Tongue (tissue), 2 donors: Measurements from ENCODE around the gene RAB3A. TPM values are rescaled to one million over a fixed set of nuclear protein-coding genes. Genes with fewer than 3 reads are reported as not detected.
A peak's percentile ranks its signal among the peaks of the same experiment; 100 is the strongest.

ENCODE experiments used
- DNase-seq: peaks from one replicate; pipeline ENCODE4 v3.0.0-alpha.2; 2015
- total RNA-seq: library from RNA; depleted of rRNA; stranded (reverse); fragments of >200 nt; gene quantifications from one replicate; pipeline ENCODE4 v1.2.3, GENCODE V29; 2014

The RAB3A gene
- total RNA-seq, 1 donor from 2014 or later = 2.1 TPM

DNA sequence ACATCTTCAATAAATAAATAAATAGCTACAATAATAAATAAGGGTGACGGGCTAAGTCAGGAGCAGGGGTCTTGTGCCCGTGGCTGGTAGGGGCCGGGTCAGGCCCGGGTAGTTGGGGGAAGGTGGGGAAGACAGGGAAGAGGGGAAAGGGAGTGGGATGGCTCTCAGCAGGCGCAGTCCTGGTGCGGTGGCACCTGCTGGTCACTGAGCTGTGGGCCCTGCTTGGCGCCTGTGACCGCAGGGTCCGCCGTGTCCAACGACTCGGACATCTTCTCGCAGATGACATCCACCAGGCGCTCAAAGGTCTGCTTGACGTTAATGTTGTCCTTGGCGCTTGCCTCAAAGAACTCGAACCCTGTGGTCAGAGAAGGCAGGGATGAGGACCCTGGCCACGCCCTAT lies 6.5 kb downstream of the RAB3A start:
- no peak for DNase-seq

DNA sequence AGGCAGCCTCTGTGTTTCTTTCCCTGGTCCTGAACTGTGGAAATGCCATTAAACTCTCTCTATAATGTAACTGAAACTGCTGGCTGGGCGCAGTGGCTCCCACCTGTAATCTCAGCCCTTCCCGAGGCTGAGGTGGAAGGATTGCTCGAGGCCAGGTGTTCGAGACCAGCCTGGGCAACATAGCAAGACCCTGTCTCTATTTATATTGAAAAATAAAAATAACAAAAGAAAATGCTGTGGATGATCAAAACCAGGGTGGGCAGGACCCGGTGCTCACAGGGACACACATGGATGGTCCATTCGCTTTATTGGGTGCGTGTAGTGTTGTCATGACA lies 7.4 kb downstream of the RAB3A start:
- no peak for DNase-seq

DNA sequence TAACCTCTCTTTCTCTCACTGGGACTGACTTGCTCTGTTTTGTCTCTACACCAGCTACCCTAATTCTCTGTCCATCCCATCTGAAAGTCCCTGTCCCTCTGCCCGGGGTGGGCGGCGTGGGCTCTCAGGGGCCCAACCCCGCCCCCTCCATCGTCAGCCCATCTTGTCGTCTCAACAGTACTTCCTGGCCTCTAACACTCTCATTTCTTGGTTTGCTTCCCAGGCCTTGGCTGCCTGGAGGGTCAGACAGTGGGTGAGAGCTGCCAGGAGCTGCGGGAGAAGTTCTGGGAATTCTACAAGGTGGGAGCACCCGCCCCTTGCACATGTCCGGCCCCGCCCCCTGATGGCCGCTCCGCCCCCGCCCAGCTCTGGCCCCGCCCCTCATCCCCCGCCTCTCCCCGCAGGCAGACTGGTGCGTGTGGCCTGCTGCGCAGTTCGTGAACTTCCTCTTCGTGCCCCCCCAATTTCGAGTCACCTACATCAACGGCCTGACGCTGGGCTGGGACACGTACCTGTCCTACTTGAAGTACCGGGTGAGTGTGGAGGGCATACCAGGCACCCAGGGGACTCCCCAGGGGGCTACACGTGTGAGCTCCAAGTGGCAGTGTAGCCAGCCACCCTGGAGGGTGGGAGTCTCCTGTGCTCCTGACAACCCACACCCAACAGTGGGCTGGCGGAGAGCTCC lies 9.1 kb downstream of the RAB3A start:
- no peak for DNase-seq

DNA sequence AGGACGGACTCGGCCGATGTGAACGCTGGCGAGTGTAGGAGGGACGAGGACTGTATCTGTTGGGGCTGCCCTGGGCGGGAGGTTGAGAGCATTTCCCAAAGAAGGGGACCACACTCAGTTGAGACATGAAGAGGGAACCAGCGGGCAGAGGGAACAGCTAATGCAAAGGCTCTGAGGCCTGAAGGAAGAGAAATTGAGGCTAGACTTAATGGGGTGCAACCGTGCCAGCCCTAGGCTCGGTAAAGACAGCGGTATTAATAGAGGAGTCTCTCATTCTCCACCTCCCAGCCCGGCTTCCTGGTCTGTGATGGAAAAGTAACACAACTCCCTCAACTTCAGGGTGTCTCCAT lies 9.7 kb downstream of the RAB3A start:
- no peak for DNase-seq

DNA sequence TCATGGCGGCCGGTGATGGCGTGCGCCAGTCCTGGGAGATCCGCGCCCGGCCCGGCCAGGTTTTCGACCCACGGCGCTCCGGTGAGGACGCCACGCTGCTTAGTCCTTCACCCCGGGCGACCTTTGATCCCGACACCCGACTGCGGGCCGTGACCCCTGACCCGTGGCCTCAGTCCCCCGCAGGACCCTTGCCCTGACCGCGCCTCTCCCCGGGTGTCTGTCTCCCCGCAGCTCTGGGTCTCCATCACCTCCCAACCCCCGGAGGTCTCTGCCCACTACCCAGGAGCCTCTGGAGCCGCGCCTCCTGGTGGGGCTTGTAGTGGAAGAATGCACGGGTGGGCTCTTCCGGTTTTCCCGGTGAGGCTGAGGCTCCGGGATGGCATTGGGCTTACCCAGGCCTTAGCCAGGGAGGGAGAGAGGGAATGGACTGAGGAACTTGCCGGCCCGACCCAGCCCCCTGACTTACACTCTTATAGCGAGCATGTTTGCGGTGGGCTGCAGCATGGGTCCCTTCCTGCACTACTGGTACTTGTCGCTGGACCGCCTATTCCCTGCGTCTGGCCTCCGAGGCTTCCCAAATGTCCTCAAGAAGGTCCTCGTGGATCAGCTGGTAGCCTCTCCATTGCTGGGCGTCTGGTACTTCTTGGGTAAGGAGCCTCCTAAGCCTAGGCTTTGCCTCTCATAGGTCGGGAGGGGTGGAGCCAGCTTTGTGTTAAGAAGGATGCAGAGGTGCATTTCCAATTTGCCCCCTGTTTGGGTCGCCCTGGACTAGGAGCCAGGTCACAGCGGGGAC lies 10.3 kb downstream of the RAB3A start:
- DNase-seq = peak; percentile 21

DNA sequence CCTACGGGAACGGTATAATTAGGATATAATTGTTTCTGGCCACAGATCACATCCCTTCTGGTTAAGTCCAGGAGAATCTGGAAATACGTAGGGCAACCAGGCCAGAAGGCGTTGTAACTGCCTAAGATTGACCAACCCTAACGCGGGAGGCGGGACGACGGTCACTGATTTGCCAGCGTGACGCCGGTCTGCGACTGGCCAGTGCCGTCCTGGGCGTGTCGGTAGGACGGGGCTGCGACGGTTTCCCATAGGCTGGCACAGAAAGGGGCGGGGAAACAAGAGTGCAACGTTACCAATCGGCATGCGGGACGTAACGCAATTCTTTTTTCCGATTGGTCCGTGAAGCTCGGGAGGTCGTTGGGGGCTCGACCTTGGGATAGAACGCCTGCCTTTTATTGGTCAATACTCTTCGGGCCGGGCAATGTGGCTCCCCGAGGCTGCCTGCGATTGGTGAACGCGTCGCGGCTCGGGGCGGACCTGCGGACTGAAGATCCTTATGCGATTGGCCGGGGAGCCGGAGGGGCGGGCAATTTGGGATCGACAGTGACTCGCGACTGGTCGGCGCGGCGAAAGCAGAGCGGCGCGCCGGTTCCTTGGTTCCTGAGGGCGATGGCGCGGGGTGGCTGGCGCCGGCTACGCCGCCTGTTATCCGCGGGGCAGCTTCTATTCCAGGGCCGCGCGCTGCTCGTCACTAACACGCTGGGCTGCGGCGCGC lies 11.0 kb downstream of the RAB3A start, which contains the start of gene MPV17L2:
Gene MPV17L2, plus strand, starts transcription at position 546 of the 715 bp plus-strand sequence. Its CDS starts 64 bp downstream, at position 610.
- peak; percentile 100 for DNase-seq

DNA sequence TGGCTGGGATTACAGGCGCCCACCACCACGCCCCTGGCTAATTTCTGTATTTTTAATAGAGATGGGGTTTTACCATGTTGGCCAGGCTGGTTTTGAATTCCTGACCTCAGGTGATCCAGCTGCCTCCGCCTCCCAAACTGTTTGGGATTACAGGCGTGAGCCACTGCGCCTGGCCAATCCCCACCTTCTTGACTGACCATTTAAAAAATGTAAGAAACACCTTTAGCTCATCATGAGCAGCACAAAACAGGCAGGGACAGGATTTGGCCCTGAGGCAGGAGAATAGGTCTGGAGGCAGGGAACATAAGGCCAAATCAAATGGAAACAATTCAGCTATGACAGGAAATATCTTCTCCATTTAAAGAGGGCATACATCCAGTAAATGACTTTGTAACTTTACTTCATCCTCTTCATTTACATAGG lies 12.2 kb downstream of the RAB3A start:
- DNase-seq = no peak

DNA sequence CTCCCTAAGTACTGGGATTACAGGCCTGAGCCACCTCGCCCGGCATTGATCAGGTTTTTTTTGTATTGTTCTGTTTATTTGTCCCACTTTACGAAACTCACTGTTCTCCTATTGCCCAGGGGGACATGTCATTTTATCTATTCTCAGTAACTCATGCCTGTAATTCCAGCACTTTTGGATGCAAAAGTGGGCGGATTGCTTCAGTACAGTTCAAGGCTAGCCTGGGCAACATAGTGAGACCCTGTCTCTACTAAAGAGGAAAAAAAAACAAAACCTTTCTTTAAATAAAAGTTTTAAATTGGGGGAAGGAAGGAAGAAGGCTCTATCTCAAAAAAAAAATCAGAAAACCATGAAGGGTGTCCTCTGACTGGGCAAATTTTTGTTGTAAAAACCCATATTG lies 13.6 kb downstream of the RAB3A start:
- no peak for DNase-seq

DNA sequence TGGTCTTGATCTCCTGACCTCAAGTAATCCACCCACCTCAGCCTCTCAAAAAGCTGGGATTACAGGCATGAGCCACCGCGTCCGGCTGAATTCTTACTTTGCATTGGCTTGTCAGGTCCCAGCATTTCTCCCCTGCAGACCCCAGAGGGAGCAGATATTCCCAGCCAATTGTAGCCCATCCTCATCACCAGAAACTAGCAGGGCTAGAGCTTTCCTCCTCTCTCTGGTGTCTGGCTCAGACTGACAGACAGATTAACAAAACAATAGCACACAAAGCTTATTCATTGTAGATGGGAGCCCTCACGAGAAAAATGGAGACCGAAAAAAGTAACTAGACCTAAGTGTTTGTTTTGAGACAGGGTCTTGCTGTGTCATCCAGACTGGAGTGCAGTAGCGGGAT lies 18.3 kb downstream of the RAB3A start:
- DNase-seq = no peak

DNA sequence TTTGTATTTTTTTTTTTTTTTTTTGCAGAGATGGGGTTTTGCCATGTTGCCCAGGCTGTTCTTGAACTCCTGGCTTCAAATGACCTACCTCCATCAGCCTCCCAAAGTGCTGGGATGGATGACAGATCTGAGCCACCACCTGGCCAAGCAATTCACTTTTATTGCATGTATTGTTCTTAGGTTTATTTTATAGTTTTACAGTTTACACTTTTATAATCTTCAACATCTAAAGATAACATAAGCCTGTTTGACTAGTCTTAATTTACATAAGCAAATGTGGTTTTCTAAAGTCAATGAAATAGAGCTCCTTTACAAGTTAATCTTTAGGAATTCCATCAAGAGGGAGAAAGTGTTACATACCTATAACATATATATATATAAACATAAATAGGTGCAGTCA lies 20.3 kb downstream of the RAB3A start:
- no peak for DNase-seq

DNA sequence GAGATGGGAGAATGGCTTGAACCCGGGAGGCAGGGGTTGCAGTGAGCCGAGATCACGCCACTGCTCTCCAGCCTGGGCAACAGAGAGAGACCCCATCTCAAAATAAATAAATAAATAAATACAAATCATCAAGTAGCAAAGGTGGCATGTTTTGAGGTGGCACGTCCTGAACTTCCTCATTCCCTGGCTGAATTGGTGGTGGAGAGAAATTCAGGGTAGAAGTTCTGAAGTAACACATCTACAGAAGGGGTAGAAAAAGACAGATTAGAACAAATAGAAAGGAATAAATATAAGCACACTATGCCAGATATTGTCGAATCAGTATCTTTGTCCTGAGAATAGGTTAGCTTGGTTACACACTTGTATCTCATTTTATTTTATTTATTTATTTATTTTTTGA lies 23.9 kb downstream of the RAB3A start:
- no peak for DNase-seq

DNA sequence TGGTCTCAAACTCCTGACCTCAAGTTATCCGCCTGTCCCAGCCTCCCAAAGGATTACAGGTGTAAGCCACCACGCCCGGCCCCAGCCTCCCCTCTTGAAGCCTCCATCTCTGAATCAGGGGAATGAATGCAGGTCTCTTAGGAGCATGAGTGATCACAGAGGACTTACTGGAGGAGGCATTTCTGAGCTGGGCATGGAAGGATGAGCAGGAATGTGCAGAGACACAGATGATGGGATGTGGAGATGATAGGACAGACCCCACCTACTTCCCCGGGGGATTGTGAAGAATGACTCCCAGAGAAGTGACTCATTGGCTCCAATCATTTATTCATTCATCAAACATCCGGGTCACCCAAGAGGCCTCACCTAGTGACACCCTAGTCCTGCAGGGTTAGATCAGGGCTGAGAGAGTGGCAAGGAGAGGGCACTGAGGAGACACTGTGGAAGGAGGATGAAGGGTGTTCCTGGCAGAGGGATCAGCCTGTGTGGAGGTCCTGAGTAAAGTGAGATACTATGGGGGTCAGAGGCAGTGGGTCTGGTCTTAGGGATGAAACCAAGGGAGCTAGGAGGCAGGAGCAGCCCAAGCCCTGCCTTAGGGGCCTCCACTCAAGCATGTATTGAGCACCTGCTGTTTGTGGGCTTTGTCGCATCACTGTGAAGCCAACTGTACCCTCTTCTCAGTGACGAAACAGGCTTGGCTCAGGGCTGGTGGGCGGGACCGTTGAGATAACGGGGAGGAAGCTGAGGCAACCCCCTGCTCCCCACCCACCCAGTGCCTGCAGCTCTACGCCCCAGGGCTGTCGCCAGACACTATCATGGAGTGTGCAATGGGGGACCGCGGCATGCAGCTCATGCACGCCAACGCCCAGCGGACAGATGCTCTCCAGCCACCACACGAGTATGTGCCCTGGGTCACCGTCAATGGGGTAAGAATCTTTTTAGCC lies 27.2 kb downstream of the RAB3A start:
- DNase-seq = no peak

DNA sequence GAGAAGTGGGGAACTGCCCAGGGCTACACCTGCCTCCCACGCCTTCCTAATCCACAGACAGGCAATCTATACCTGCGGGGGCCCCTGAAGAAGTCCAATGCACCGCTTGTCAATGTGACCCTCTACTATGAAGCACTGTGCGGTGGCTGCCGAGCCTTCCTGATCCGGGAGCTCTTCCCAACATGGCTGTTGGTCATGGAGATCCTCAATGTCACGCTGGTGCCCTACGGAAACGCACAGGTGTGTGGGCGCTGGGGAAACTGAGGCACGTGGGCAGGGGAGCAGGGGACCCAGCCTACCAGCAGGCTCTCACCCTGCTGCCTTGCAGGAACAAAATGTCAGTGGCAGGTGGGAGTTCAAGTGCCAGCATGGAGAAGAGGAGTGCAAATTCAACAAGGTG lies 28.9 kb downstream of the RAB3A start:
- no peak for DNase-seq

DNA sequence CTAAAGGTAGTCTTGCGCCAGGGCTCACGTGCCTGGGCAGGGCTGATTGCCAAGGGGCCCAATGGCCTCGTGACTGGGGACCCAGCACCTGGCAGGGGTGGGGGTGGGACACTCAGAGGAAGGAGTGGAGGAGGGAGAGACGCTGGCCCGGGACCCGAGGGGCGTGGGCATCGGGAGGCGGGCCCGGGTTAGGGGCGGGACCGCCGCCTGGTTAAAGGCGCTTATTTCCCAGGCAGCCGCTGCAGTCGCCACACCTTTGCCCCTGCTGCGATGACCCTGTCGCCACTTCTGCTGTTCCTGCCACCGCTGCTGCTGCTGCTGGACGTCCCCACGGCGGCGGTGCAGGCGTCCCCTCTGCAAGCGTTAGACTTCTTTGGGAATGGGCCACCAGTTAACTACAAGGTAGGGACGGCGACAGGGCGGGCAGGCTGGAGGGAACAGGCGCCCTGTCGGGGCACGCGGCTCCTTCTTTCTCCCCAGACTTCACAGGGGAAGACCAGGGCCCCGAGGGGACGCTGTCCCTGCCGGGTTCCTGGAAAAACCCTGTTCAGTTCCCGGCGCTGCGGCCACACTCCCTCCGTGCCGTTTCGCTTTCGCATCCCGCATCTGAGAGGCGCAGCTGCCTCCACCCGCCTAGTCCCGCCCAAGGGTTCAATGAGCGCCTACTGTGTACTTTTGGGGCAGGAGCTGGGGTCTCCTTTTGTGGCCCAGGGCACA lies 30.1 kb downstream of the RAB3A start, which contains the start of gene IFI30:
Gene IFI30, plus strand, starts transcription at position 242 of the 717 bp plus-strand sequence. Its CDS starts 29 bp downstream, at position 271.
- peak; percentile 62 for DNase-seq

DNA sequence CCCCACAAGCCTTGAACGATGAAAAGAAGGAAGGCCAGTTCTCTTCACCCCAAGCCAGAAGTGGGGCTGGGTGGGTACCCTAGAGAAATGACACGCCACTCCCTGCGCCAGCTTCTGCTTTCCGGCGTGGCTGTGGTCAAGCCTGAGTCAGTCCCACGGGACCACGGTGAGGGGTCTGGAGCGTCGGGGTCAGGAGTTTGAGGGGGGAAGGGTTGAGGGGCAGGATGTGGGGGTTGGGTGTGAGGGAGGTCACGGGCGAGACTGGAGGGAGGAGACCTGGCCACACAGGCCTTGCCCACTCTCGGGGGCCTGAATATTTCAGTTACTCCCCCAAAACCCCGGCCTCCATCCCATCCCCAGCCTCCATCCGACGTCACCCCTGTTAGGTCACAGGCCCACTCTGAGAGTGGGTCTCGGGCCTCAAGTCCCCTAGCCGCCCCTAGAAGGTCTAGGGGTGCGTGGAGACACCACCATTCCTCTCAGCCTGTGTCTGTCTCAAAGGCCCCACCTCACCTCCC lies 30.7 kb downstream of the RAB3A start:
- no peak for DNase-seq

DNA sequence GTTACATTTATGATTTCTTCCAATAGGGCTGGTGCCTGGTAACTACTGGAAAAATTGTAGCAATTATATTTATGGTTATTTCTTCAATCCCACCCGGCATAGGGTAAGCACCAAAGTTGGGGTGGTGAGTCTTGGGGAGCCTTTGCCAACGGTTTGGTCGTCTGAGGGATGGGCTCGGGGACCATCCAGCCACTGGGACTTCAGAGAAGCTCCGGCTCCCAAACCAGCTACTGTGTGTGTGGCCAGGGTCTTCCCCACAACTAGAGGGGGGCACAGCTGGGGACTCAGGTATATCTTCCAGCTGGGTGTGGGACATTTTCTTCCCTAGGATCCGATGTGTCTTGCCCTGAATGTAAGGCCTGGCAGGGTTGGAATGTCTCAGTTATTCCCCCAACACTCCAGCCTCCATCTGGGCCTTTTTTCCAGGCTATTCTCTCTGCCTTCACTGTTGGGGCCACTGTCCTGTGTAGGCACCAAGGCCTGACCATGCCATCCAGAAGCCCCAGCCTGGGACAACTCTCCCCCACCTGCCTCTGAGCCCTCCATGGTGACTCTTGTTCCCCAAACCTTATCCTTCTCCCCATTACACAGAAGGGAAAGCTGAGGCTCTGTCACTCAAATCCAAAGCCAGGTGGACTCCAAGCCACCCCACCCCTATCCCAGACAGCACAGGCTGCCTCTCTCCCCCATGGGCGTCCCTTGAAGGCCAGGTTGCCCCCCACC lies 31.4 kb downstream of the RAB3A start:
- no peak for DNase-seq

DNA sequence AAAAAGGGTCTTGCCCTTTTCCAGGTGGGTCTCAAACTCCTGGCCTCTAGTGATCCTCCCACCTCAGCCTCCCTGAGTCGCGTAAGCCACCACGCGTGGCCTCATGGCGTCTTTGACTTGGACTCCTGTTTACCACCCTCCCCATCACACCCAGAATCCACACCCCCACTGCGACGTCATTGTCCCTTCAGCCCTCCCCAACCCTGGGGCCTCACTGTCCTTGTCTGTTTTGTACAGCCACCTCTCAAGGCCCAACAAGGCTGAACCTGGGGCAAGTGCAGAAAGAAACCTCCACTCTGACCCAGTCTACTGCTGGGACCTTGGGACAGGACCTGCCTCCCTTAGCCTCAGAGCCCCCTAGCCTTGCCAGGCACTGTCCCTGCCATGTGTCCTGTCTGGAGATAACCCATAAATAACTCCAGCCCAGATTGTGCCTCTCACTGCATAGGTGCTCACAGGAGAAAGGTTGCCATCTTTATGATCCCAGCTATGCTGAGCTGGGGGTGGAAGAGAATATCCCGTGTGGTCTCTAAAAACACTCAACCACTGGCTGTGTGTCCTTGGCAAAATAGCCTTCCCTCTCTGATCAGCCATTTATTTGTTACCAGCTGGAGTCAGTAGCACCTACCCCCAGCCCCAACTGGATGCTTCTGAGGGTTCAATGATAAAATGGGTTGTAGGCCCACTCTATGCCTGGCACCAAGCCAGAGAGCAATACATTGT lies 32.1 kb downstream of the RAB3A start:
- DNase-seq = no peak

DNA sequence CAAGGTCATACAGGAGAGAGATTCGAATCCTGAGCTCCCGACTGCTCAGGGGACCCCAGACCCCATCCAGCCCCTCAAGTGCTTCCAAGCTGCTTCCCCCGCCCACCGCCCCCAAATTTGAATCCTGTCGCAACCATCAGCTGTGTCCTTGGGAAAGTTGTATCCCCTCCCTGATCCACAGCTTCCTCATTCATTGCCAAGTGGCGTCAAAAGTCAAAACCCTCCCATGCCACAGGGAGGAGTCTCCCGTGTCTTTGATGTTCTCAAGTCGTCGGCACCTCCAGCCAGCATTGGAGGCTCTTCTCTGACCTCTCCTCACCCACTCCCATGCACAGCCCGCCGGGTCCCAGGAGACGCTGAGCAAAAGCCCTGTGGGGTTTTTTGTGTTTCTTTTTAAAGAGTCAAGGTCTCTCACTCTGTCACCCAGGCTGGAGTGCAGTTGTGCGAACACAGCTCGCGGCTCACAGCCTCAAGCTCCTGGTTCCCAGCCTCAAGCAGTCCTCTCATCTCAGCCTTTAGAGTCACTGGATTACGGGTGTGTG lies 33.1 kb downstream of the RAB3A start:
- no peak for DNase-seq

DNA sequence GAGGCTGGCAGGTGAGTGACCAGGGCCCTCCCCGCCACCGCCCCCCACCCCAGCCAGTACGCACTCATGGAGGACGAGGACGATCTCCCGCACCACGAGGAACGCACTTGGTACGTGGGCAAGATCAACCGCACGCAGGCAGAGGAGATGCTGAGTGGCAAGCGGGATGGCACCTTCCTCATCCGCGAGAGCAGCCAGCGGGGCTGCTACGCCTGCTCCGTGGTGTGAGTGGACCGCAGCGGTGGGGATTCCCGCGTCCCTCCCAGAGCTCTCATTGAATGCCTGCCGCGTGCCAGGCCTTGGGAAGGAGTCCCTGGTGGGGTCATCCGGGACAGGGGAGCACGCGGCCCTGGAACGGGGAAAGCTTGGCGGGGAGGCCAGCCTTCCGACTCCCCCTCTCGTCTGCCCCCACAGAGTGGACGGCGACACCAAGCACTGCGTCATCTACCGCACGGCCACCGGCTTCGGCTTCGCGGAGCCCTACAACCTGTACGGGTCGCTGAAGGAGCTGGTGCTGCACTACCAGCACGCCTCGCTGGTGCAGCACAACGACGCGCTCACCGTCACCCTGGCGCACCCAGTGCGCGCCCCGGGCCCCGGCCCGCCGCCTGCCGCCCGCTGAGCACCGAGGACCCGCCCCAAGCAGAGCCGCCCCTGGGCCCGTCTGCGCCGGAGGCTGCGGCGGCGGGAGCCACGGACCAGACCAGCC lies 35.0 kb downstream of the RAB3A start:
- DNase-seq = no peak
